ENCODE results near the gene C16orf74. TPM values are rescaled to one million over a fixed set of nuclear protein-coding genes. Genes with fewer than 3 reads are reported as not detected.

C16orf74 gene
- total RNA-seq, 1 donor from 2014 or later = 2.3 TPM

- no peak for DNase-seq
- TF ChIP-seq CTCF (IDR thresholded peaks at IDR 0.05; ENCODE audit: borderline replicate concordance) = no peak
- Histone ChIP-seq H3K27ac (replicated peaks) (no peak overlapping the region), H3K9me3 (replicated peaks) (peaks cover 9% of the 10 kb centered on the region), H3K27me3 (ENCODE audit: low read depth) (no peaks in the 10 kb centered on the region), H3K4me1 (no peaks in the 10 kb centered on the region), H3K4me3 (no peak overlapping the region), H3K36me3 (no peaks in the 10 kb centered on the region)
- intact Hi-C loops (cut with micrococcal nuclease) = no loop called here
Measured at GRCh38 chr16:85707528-85708095, 43.3 kb downstream of the C16orf74 start.

- no peaks in the 10 kb centered on the region for H3K36me3 ChIP-seq
- no peak overlapping the region for H3K4me3 ChIP-seq
- DNase-seq = no peak
- H3K27me3 ChIP-seq (ENCODE audit: low read depth) = no peaks in the 10 kb centered on the region
- peaks cover 4% of the 10 kb centered on the region for H3K9me3 ChIP-seq (replicated peaks)
- no peaks in the 10 kb centered on the region for H3K4me1 ChIP-seq
- no peak for TF ChIP-seq CTCF (IDR thresholded peaks at IDR 0.05; ENCODE audit: borderline replicate concordance)
- no peak overlapping the region for H3K27ac ChIP-seq (replicated peaks)
- intact Hi-C loops (cut with micrococcal nuclease) = no loop called here
Measured at GRCh38 chr16:85706449-85707034, 44.4 kb downstream of the C16orf74 start.

- peak; percentile 30 for TF ChIP-seq CTCF (IDR thresholded peaks at IDR 0.05; ENCODE audit: borderline replicate concordance)
- H3K9me3 ChIP-seq (replicated peaks) = peaks cover 6% of the 10 kb centered on the region
- H3K27me3 ChIP-seq (ENCODE audit: low read depth) = no peaks in the 10 kb centered on the region
- no peak overlapping the region for H3K27ac ChIP-seq (replicated peaks)
- no peaks in the 10 kb centered on the region for H3K36me3 ChIP-seq
- intact Hi-C loops (cut with micrococcal nuclease) = no loop called here
- no peaks in the 10 kb centered on the region for H3K4me1 ChIP-seq
- DNase-seq = no peak
- H3K4me3 ChIP-seq = no peak overlapping the region
Measured at GRCh38 chr16:85704900-85705846, 45.7 kb downstream of the C16orf74 start.

- Histone ChIP-seq H3K27me3 (ENCODE audit: low read depth) (peaks cover 1% of the 10 kb centered on the region), H3K27ac (replicated peaks) (no peak overlapping the region), H3K4me1 (peaks cover 6% of the 10 kb centered on the region), H3K9me3 (replicated peaks) (peaks cover 6% of the 10 kb centered on the region), H3K4me3 (no peak overlapping the region), H3K36me3 (no peaks in the 10 kb centered on the region)
- no peak for DNase-seq
- TF ChIP-seq CTCF (IDR thresholded peaks at IDR 0.05; ENCODE audit: borderline replicate concordance) = no peak
- intact Hi-C loops (cut with micrococcal nuclease) = no loop called here
Measured at GRCh38 chr16:85704011-85704410, 46.9 kb downstream of the C16orf74 start.

GRCh38 chr16:85699628-85700027 is 51.3 kb downstream of the C16orf74 start:
- Histone ChIP-seq H3K27ac (replicated peaks) (peak overlapping the region; percentile 58), H3K27me3 (ENCODE audit: low read depth) (peaks cover 41% of the 10 kb centered on the region), H3K9me3 (replicated peaks) (peaks cover 6% of the 10 kb centered on the region), H3K36me3 (no peaks in the 10 kb centered on the region), H3K4me1 (peaks cover 6% of the 10 kb centered on the region), H3K4me3 (peak overlapping the region; percentile 5)
- DNase-seq = peak; percentile 34
- no peak for TF ChIP-seq CTCF (IDR thresholded peaks at IDR 0.05; ENCODE audit: borderline replicate concordance)
- intact Hi-C loops (cut with micrococcal nuclease) = no loop called here
